CD14-positive monocyte (primary cell): ENCODE data around the gene CCL4. TPM values are rescaled to one million over a fixed set of nuclear protein-coding genes. Genes with fewer than 3 reads are reported as not detected.

Experiments
- DNase-seq, 3 donors: peaks; one replicate each; pipeline ENCODE4 v3.0.0-alpha.2; 2011 to 2022
- H2AFZ ChIP-seq: 2 replicates; pipeline ENCODE4 v1.6.0; 2012; ENCODE audit warnings: mild to moderate bottlenecking, low read depth, low read length, inconsistent platforms; ENCODE audit not compliant: insufficient read depth, poor library complexity, severe bottlenecking
- H3K27ac ChIP-seq, 2 donors: 1 replicate in 1 of 2; 2 replicates in 1 of 2; pipeline ENCODE4 v1.5.1; 2012 to 2013; ENCODE audit warnings: low read length in 2 of 2, control low read depth in 1 of 2, inconsistent platforms in 1 of 2, low read depth in 1 of 2, mild to moderate bottlenecking in 1 of 2
- H3K27me3 ChIP-seq, 2 donors: one replicate each; pipeline versions ENCODE4 v1.6.0 to v1.6.1; 2011 to 2013; ENCODE audit warnings: low read length in 2 of 2; ENCODE audit not compliant: control insufficient read depth in 2 of 2, insufficient read depth in 2 of 2
- H3K36me3 ChIP-seq, 2 donors: replicated peaks in 1 of 2; 1 replicate in 1 of 2; 2 replicates in 1 of 2; pipeline versions ENCODE4 v1.5.1 to v1.6.1; 2012 to 2013; ENCODE audit warnings: low read length in 2 of 2, control low read depth in 1 of 2, inconsistent platforms in 1 of 2, mild to moderate bottlenecking in 1 of 2; ENCODE audit not compliant: insufficient read depth in 2 of 2, control insufficient read depth in 1 of 2
- H3K4me1 ChIP-seq, 2 donors: 1 replicate in 1 of 2; 2 replicates in 1 of 2; pipeline versions ENCODE4 v1.5.1 to v1.6.1; 2012 to 2013; ENCODE audit warnings: low read length in 2 of 2, control low read depth in 1 of 2, inconsistent platforms in 1 of 2, mild to moderate bottlenecking in 1 of 2, moderate library complexity in 1 of 2; ENCODE audit not compliant: insufficient read depth in 2 of 2, control insufficient read depth in 1 of 2
- H3K4me2 ChIP-seq: replicated peaks from 2 replicates; pipeline ENCODE3; 2012; ENCODE audit warnings: low read length, moderate library complexity, mild to moderate bottlenecking; ENCODE audit not compliant: poor library complexity, severe bottlenecking; ENCODE audit errors: extremely low read depth
- H3K4me3 ChIP-seq, 3 experiments: fragments of 200-600 bp in 1 of 3; sonication (generic) in 1 of 3; replicated peaks in 1 of 3; 1 replicate in 2 of 3; 2 replicates in 1 of 3; pipeline ENCODE4 v1.5.1; 2011 to 2013; ENCODE audit warnings: low read length in 3 of 3, mild to moderate bottlenecking in 3 of 3, control low read depth in 2 of 3, low read depth in 2 of 3, inconsistent platforms in 1 of 3, moderate library complexity in 1 of 3
- H3K79me2 ChIP-seq: 2 replicates; pipeline ENCODE4 v1.6.0; 2012; ENCODE audit warnings: mild to moderate bottlenecking, control low read depth, inconsistent platforms, low read length, moderate library complexity; ENCODE audit not compliant: insufficient read depth
- H3K9ac ChIP-seq: 2 replicates; pipeline ENCODE4 v1.6.0; 2017; ENCODE audit warnings: low read length, mild to moderate bottlenecking; ENCODE audit not compliant: insufficient read depth, poor library complexity, severe bottlenecking
- H3K9me3 ChIP-seq, 2 donors: replicated peaks in 1 of 2; 1 replicate in 1 of 2; 2 replicates in 1 of 2; pipeline versions ENCODE4 v1.5.1 to v1.6.1; 2012 to 2013; ENCODE audit warnings: low read length in 2 of 2, control low read depth in 1 of 2; ENCODE audit not compliant: control insufficient read depth in 1 of 2, insufficient read depth in 1 of 2
- H4K20me1 ChIP-seq: 2 replicates; pipeline ENCODE4 v1.6.0; 2012; ENCODE audit warnings: mild to moderate bottlenecking, low read length, control low read depth, moderate library complexity; ENCODE audit not compliant: insufficient read depth
- H3K27ac Mint-ChIP-seq, 7 donors: one replicate each; pipeline ENCODE4 v1.8.0; 2020; ENCODE audit warnings: mild to moderate bottlenecking in 7 of 7, mixed read lengths in 7 of 7, moderate library complexity in 6 of 7, inconsistent platforms in 2 of 7
- H3K27me3 Mint-ChIP-seq, 3 donors: one replicate each; pipeline ENCODE4 v1.8.0; 2021 to 2022; ENCODE audit warnings: low read depth in 3 of 3, mild to moderate bottlenecking in 3 of 3, mixed read lengths in 3 of 3, moderate library complexity in 3 of 3, inconsistent platforms in 1 of 3
- H3K36me3 Mint-ChIP-seq, 2 donors: one replicate each; pipeline ENCODE4 v1.8.0; 2020; ENCODE audit warnings: mixed read lengths in 2 of 2, inconsistent platforms in 1 of 2, mild to moderate bottlenecking in 1 of 2
- H3K4me1 Mint-ChIP-seq: one replicate; pipeline ENCODE4 v1.8.0; 2020; ENCODE audit warnings: mild to moderate bottlenecking, mixed read lengths
- H3K4me3 Mint-ChIP-seq, 2 donors: one replicate each; pipeline ENCODE4 v1.8.0; 2020; ENCODE audit warnings: mild to moderate bottlenecking in 2 of 2, mixed read lengths in 2 of 2, moderate library complexity in 1 of 2
- H3K9me3 Mint-ChIP-seq, 7 donors: one replicate each; pipeline ENCODE4 v1.8.0; 2020 to 2022; ENCODE audit warnings: mixed read lengths in 7 of 7, mild to moderate bottlenecking in 6 of 7, moderate library complexity in 6 of 7, inconsistent platforms in 2 of 7
- WGBS: methylation state at CpG from one replicate; pipeline ENCODE4 v1.1.5; 2013; ENCODE audit warnings: missing lambda C conversion rate; ENCODE audit not compliant: insufficient coverage; 5-methylcytosine and 5-hydroxymethylcytosine counted together
- intact Hi-C, 2 donors: fragments of 100-400 bp; cut with micrococcal nuclease; formaldehyde crosslinking; loops; one replicate each; pipeline versions ENCODE4 v1.15.0 to v1.15.1; 2023
- polyA plus RNA-seq, 3 donors: library from polyadenylated mRNA; depleted of rRNA in 1 of 3; unstranded in 2 of 3; stranded (reverse) in 1 of 3; fragments of 300-500 nt in 2 of 3; fragments of >200 nt in 1 of 3; fragmentation: Illumina TruSeq in 2 of 3; gene quantifications; 1 replicate in 2 of 3; 2 replicates in 1 of 3; pipeline ENCODE4 v1.2.3, GENCODE V29; 2012 to 2021
- TF ChIP-seq, protein P1 (sequence below): fragments of 200-600 bp; IDR thresholded peaks from one replicate; pipeline ENCODE4 v1.8.0; 2022; ENCODE audit warnings: antibody characterized with exemption, mild to moderate bottlenecking

The CCL4 gene
- polyA plus RNA-seq, 3 donors, result 11.8 to 41.7 (median 40.6) TPM

DNA sequence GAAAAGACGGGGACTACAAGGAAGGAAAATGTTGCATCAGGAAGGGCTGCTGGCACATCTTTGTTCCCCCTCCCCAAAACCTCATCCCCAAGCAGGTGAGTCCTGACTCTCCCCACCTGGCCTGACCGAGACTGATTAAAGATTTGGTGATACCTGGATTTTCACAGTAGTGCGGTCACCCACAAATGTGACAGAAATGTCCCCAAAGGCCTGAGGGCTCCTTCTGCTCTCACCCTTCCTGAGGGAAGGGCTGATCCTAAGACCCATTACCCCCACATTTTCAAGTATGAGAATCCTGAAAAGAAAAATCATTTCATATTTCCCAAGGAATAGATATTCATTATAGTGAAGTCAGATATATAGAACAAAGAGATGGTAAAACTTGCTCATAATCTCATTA, 44.0 kb downstream of the CCL4 start:
- TF ChIP-seq, protein P1, sequence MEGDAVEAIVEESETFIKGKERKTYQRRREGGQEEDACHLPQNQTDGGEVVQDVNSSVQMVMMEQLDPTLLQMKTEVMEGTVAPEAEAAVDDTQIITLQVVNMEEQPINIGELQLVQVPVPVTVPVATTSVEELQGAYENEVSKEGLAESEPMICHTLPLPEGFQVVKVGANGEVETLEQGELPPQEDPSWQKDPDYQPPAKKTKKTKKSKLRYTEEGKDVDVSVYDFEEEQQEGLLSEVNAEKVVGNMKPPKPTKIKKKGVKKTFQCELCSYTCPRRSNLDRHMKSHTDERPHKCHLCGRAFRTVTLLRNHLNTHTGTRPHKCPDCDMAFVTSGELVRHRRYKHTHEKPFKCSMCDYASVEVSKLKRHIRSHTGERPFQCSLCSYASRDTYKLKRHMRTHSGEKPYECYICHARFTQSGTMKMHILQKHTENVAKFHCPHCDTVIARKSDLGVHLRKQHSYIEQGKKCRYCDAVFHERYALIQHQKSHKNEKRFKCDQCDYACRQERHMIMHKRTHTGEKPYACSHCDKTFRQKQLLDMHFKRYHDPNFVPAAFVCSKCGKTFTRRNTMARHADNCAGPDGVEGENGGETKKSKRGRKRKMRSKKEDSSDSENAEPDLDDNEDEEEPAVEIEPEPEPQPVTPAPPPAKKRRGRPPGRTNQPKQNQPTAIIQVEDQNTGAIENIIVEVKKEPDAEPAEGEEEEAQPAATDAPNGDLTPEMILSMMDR, result no peak
- Mint-ChIP-seq H3K36me3 (no peaks in the 10 kb centered on the region), H3K9me3 (no peaks in the 10 kb centered on the region), H3K27me3 (peaks cover 0 to 3% (median 2%) of the 10 kb centered on the region in 3 donors), H3K4me3 (no peak overlapping the region), H3K27ac (no peak overlapping the region), H3K4me1 (peaks cover 9% of the 10 kb centered on the region)
- no peaks in the 10 kb centered on the region for H3K9me3 ChIP-seq
- no peak overlapping the region for H3K9ac ChIP-seq
- H3K4me1 ChIP-seq, result peaks cover 8 to 10% of the 10 kb centered on the region in 2 donors
- intact Hi-C loops, result loop anchor here in 1 of 2 donors (5.0 kb wide), 2 partner anchors 75 to 180 kb away; no protein-coding TSS in a partner anchor
- WGBS, result 100% methylated on average over 2 of the region's 3 CpGs
- H2AFZ ChIP-seq, result no peak overlapping the region
- H3K36me3 ChIP-seq, result no peaks in the 10 kb centered on the region
- no peak for DNase-seq
- no peak overlapping the region for H3K27ac ChIP-seq
- H3K79me2 ChIP-seq, result no peaks in the 10 kb centered on the region
- no peaks in the 10 kb centered on the region for H4K20me1 ChIP-seq
- H3K4me3 ChIP-seq, result no peak overlapping the region
- no peak overlapping the region for H3K4me2 ChIP-seq
- H3K27me3 ChIP-seq, result no peaks in the 10 kb centered on the region

DNA sequence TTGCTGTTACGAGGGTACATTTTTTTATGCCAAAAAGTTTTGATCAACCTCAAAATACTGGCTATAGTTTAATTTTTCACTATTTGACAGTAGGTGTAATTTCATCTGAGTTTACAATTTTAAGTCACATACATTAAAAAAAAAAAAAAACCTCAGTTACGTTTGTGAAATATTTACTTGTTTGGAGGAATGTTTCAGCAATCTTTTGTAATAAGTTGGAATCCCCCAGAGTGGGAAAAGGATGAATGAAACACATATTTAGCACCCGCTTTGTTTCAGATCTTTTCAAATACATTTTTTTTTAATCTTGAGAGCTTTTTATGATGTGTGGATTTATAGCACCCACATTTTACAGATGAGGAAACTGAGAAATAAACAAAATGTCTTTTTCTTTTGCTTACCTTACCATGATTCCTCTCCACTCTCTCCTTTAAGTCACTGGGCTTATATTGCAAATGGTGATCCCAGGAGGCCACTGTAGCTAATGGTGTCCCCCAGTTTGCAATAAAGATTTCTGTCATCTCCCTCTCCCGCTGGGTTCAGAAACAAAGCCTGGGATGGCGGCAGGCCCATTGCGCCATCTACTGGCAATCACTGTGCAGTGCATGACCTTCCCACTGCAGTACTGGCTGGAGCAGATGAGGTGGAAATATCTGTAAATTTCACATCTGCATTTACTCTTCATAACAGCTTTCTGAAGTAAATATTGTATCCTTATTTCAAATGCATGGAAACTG, 45.1 kb downstream of the CCL4 start:
- Histone ChIP-seq H3K27ac (no peak overlapping the region), H3K79me2 (no peaks in the 10 kb centered on the region), H4K20me1 (no peaks in the 10 kb centered on the region), H3K4me1 (peaks cover 8 to 10% of the 10 kb centered on the region in 2 donors), H3K9ac (no peak overlapping the region), H3K27me3 (no peaks in the 10 kb centered on the region), H3K4me3 (peak overlapping the region in 1 of 3 experiments; percentile 40), H3K4me2 (peak overlapping the region; percentile 54), H3K36me3 (no peaks in the 10 kb centered on the region), H3K9me3 (no peaks in the 10 kb centered on the region), H2AFZ (no peak overlapping the region)
- peak; percentile 59 to 80 (median 74) for DNase-seq
- TF ChIP-seq, protein P1, result peak; percentile 99
- Mint-ChIP-seq H3K27ac (no peak overlapping the region), H3K4me1 (peaks cover 9% of the 10 kb centered on the region), H3K36me3 (no peaks in the 10 kb centered on the region), H3K27me3 (peaks cover 0 to 6% (median 2%) of the 10 kb centered on the region in 3 donors), H3K4me3 (peak overlapping the region; percentile 17 to 63), H3K9me3 (no peaks in the 10 kb centered on the region)
- WGBS, result no CpG with 5 or more reads among the region's 6 CpGs
- intact Hi-C loops, result loop anchor here (1.0 to 5.0 kb wide), 4 partner anchors 76 to 181 kb away; no protein-coding TSS in a partner anchor
